ENCODE data around the gene SIPA1L3. TPM values are rescaled to one million over a fixed set of nuclear protein-coding genes. Genes with fewer than 3 reads are reported as not detected.

The SIPA1L3 gene
- total RNA-seq, 1 experiment from 2014 or later, result 66.3 TPM

DNA sequence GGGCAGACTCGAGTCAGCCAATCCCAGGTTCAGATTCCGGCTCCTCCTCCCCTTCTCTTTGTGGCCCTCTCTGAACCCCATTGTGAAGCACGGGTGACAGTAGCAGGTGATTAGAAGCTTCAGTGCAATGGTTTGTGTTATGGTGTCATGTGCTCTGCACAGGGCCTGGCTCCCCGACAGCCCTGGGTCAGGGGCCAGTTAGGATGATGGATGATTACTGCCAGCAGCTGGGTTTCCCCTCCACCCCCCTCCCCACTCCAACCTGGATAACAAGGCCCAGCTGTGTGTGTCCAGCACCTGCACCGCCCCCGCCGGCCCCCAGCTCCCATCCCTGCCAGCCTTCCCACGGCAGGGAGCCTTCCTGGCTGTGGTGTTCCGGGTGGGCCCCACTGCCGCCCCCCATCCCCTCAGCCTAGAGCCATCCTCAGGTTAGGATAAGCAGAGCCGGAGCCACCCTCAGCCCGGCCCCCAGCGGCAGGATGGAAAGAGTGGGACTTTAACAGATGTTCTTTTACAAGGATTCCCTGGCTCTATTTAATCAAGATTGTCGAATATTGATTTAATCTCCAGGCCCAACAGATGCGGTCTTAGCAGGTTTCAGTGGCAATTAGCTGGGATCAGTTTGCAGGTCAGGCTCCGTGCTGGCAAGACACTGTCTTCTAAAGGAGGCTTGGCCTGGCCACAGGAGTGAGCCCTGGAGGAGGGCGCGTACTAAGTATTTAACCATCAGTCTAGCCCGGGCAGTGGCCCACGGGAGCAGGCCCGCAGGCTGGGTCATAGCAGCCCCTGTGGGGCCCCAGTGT lies 156.2 kb downstream of the SIPA1L3 start:
- Histone ChIP-seq H3K4me1 (ENCODE audit: control insufficient read depth, insufficient read depth, low read length) (peaks cover 13% of the 10 kb centered on the region), H3K27ac (ENCODE audit: low read length) (peak overlapping the region; percentile 62), H3K4me3 (ENCODE audit: low read depth in 2 of 2, low read length in 2 of 2) (no peak overlapping the region), H3K27me3 (ENCODE audit: control insufficient read depth, insufficient read depth, low read length) (no peaks in the 10 kb centered on the region), H3K36me3 (ENCODE audit: control insufficient read depth, insufficient read depth, low read length) (no peaks in the 10 kb centered on the region), H3K9me3 (ENCODE audit: control insufficient read depth, insufficient read depth, low read depth, low read length) (no peaks in the 10 kb centered on the region)
- TF ChIP-seq SIN3A (IDR thresholded peaks at IDR 0.05; ENCODE audit: borderline replicate concordance, insufficient read depth, low read depth, low read length), result no peak
- peak; percentile 35; the same call in 1 of the 2 replicates for TF ChIP-seq TCF7L2 (IDR thresholded peaks at IDR 0.05; ENCODE audit: low read depth, low read length)
- TF ChIP-seq, protein P1, sequence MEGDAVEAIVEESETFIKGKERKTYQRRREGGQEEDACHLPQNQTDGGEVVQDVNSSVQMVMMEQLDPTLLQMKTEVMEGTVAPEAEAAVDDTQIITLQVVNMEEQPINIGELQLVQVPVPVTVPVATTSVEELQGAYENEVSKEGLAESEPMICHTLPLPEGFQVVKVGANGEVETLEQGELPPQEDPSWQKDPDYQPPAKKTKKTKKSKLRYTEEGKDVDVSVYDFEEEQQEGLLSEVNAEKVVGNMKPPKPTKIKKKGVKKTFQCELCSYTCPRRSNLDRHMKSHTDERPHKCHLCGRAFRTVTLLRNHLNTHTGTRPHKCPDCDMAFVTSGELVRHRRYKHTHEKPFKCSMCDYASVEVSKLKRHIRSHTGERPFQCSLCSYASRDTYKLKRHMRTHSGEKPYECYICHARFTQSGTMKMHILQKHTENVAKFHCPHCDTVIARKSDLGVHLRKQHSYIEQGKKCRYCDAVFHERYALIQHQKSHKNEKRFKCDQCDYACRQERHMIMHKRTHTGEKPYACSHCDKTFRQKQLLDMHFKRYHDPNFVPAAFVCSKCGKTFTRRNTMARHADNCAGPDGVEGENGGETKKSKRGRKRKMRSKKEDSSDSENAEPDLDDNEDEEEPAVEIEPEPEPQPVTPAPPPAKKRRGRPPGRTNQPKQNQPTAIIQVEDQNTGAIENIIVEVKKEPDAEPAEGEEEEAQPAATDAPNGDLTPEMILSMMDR (IDR thresholded peaks at IDR 0.05), result no peak
- CTCF ChIA-PET, result no interaction called here
- peak; percentile 71 for ATAC-seq
- in situ Hi-C loops (cut with HindIII; ENCODE audit: low pct_unique_long_range_greater_than_20kb, low sequenced_read_pairs), result loop anchor here (5.0 kb wide), 1 partner anchor 66 kb away; no protein-coding TSS in a partner anchor
- POLR2A ChIA-PET, result no interaction called here
- intact Hi-C loops (cut with micrococcal nuclease; ENCODE audit: unreplicated experiment), result no loop called here
- no TSS peak for BruUV-seq (replicated peaks)
- no peak for DNase-seq (ENCODE audit: low read depth, low spot score)

DNA sequence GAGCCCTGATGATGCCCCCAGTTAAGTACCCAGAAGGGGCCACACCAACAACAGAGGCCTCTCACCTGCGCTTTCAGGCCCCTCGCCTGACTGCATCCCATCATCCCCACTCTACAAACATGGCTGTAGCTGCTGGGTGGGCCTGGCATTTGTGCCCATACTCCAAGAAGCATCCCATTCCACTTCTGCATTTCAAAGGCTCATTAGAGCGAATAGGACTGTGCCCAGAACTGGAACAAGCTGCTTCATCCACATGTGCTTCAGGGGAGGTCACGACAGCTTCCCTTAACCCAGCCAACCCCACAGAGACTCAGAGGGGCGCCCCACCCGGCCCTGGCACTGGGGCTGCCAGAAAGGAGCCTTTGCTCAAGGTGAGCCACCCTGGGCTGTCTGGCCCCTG lies 156.9 kb downstream of the SIPA1L3 start:
- ChIA-PET POLR2A (no interaction called here), CTCF (no interaction called here)
- TF ChIP-seq, protein P2, sequence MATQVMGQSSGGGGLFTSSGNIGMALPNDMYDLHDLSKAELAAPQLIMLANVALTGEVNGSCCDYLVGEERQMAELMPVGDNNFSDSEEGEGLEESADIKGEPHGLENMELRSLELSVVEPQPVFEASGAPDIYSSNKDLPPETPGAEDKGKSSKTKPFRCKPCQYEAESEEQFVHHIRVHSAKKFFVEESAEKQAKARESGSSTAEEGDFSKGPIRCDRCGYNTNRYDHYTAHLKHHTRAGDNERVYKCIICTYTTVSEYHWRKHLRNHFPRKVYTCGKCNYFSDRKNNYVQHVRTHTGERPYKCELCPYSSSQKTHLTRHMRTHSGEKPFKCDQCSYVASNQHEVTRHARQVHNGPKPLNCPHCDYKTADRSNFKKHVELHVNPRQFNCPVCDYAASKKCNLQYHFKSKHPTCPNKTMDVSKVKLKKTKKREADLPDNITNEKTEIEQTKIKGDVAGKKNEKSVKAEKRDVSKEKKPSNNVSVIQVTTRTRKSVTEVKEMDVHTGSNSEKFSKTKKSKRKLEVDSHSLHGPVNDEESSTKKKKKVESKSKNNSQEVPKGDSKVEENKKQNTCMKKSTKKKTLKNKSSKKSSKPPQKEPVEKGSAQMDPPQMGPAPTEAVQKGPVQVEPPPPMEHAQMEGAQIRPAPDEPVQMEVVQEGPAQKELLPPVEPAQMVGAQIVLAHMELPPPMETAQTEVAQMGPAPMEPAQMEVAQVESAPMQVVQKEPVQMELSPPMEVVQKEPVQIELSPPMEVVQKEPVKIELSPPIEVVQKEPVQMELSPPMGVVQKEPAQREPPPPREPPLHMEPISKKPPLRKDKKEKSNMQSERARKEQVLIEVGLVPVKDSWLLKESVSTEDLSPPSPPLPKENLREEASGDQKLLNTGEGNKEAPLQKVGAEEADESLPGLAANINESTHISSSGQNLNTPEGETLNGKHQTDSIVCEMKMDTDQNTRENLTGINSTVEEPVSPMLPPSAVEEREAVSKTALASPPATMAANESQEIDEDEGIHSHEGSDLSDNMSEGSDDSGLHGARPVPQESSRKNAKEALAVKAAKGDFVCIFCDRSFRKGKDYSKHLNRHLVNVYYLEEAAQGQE (IDR thresholded peaks at IDR 0.05; ENCODE audit: insufficient read depth in 1 of 2, low read depth in 2 of 2, low read length in 1 of 2), result no peak
- TF ChIP-seq SIN3A (IDR thresholded peaks at IDR 0.05; ENCODE audit: borderline replicate concordance, insufficient read depth, low read depth, low read length) (no peak), POLR2AphosphoS5 (IDR thresholded peaks at IDR 0.05; ENCODE audit: low read depth, low read length) (no peak), TCF7L2 (IDR thresholded peaks at IDR 0.05; ENCODE audit: low read depth, low read length) (no peak)
- TF ChIP-seq, protein P1 (IDR thresholded peaks at IDR 0.05), result no peak
- Histone ChIP-seq H3K4me3 (ENCODE audit: low read depth in 2 of 2, low read length in 2 of 2) (no peak overlapping the region), H3K27me3 (ENCODE audit: control insufficient read depth, insufficient read depth, low read length) (no peaks in the 10 kb centered on the region), H3K36me3 (ENCODE audit: control insufficient read depth, insufficient read depth, low read length) (no peaks in the 10 kb centered on the region), H3K4me1 (ENCODE audit: control insufficient read depth, insufficient read depth, low read length) (0 out of 2 replicates have a peak, but pooled peaks cover 7% of the 10 kb centered on the region), H3K27ac (ENCODE audit: low read length) (peak overlapping the region; percentile 13), H3K9me3 (ENCODE audit: control insufficient read depth, insufficient read depth, low read depth, low read length) (no peaks in the 10 kb centered on the region)
- BruUV-seq (replicated peaks), result no TSS peak
- in situ Hi-C loops (cut with HindIII; ENCODE audit: low pct_unique_long_range_greater_than_20kb, low sequenced_read_pairs), result loop anchor here (5.0 kb wide), 1 partner anchor 67 kb away; no protein-coding TSS in a partner anchor
- no peak for DNase-seq (ENCODE audit: low read depth, low spot score)
- ATAC-seq, result peak; percentile 14; the same call in 1 of the 2 replicates
- intact Hi-C loops (cut with micrococcal nuclease; ENCODE audit: unreplicated experiment), result no loop called here

All from Panc1 (cell line).